ENCODE measurements around the gene PDXK. TPM values are rescaled to one million over a fixed set of nuclear protein-coding genes. Genes with fewer than 3 reads are reported as not detected.

Gene PDXK
- total and polyA plus RNA-seq, 2 experiments from 2014 or later, result 103 to 192 TPM

DNA sequence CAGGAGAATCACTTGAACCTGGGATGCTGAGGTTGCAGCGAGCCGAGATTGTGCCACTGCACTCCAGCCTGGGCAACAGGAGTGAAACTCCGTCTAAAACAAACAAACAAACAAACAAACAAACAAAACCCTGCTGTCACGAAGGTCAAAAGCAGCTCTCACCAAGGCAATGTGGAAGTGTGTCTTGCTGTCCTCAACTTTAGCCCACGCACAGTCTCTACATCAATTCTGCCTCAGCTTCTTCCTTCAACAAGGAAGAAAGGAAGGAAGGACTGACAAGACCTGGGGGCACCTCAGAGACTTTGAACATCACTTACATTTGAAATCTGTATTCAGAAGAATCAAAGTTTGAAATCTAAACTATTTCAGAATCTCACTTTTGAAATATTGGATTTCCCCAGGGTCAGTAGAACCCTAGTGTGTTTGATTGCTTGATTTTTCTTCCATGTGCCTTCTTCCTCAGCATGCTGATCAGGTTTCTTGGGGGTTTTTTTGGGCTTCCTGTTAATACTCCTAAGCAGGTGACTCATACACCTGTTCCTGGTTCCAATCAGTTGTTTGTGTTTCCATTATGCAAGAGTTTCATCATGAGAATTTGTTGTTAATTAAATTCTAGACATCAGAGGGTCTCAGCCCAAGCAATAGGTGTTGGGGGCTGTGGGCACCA is 63.6 kb downstream of the PDXK start:
- WGBS (ENCODE audit: low lambda C conversion rate, missing lambda C conversion rate), result 84% methylated on average over 5 of the region's 5 CpGs
- DNase-seq (ENCODE audit: low spot score), result no peak

GRCh38 chr21:43783098-43783700 is 64.3 kb downstream of the PDXK start:
- no peak overlapping the region for H3K27ac ChIP-seq
- DNase-seq (ENCODE audit: low spot score), result no peak

More for the DNA sequence above, 63.6 kb downstream of the PDXK start:
- Histone ChIP-seq H3K4me3 (no peak overlapping the region), H3K27ac (no peak overlapping the region), H3K4me1 (ENCODE audit: insufficient read depth) (no peaks in the 10 kb centered on the region), H3K79me2 (no peaks in the 10 kb centered on the region), H3K9me3 (ENCODE audit: low read depth) (no peaks in the 10 kb centered on the region), H4K20me1 (ENCODE audit: insufficient read depth, poor library complexity, severe bottlenecking) (no peaks in the 10 kb centered on the region), H3K9me2 (replicated peaks; ENCODE audit: insufficient read depth) (no peaks in the 10 kb centered on the region), H3K4me2 (no peak overlapping the region), H2AFZ (no peak overlapping the region), H3K36me3 (replicated peaks; ENCODE audit: insufficient read depth, low read depth) (no peaks in the 10 kb centered on the region), H3K27me3 (no peaks in the 10 kb centered on the region)
- TF ChIP-seq EZH2phosphoT487 (IDR thresholded peaks at IDR 0.05; ENCODE audit: low read depth, severe bottlenecking, unreplicated experiment) (no peak), EZH2 (IDR thresholded peaks at IDR 0.05; ENCODE audit: borderline replicate concordance) (no peak)
- TF ChIP-seq, protein P1, sequence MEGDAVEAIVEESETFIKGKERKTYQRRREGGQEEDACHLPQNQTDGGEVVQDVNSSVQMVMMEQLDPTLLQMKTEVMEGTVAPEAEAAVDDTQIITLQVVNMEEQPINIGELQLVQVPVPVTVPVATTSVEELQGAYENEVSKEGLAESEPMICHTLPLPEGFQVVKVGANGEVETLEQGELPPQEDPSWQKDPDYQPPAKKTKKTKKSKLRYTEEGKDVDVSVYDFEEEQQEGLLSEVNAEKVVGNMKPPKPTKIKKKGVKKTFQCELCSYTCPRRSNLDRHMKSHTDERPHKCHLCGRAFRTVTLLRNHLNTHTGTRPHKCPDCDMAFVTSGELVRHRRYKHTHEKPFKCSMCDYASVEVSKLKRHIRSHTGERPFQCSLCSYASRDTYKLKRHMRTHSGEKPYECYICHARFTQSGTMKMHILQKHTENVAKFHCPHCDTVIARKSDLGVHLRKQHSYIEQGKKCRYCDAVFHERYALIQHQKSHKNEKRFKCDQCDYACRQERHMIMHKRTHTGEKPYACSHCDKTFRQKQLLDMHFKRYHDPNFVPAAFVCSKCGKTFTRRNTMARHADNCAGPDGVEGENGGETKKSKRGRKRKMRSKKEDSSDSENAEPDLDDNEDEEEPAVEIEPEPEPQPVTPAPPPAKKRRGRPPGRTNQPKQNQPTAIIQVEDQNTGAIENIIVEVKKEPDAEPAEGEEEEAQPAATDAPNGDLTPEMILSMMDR (IDR thresholded peaks at IDR 0.05; ENCODE audit: poor library complexity), result no peak

GRCh38 chr21:43785134-43785533 is 66.2 kb downstream of the PDXK start:
- peaks cover 7% of the 10 kb centered on the region for H3K79me2 ChIP-seq
- H3K9me3 ChIP-seq (ENCODE audit: low read depth), result no peaks in the 10 kb centered on the region
- no peaks in the 10 kb centered on the region for H4K20me1 ChIP-seq (ENCODE audit: insufficient read depth, poor library complexity, severe bottlenecking)
- H2AFZ ChIP-seq, result no peak overlapping the region
- TF ChIP-seq EZH2 (IDR thresholded peaks at IDR 0.05; ENCODE audit: borderline replicate concordance), result no peak
- TF ChIP-seq, protein P1 (IDR thresholded peaks at IDR 0.05; ENCODE audit: poor library complexity), result no peak
- no peak for TF ChIP-seq EZH2phosphoT487 (IDR thresholded peaks at IDR 0.05; ENCODE audit: low read depth, severe bottlenecking, unreplicated experiment)
- H3K9me2 ChIP-seq (replicated peaks; ENCODE audit: insufficient read depth), result no peaks in the 10 kb centered on the region
- WGBS (ENCODE audit: low lambda C conversion rate, missing lambda C conversion rate), result 69% methylated on average over 3 of the region's 3 CpGs
- no peak for DNase-seq (ENCODE audit: low spot score)
- no peak overlapping the region for H3K4me2 ChIP-seq
- H3K27ac ChIP-seq, result no peak overlapping the region
- H3K36me3 ChIP-seq (replicated peaks; ENCODE audit: insufficient read depth, low read depth), result no peaks in the 10 kb centered on the region
- H3K27me3 ChIP-seq, result no peaks in the 10 kb centered on the region
- no peaks in the 10 kb centered on the region for H3K4me1 ChIP-seq (ENCODE audit: insufficient read depth)
- no peak overlapping the region for H3K4me3 ChIP-seq

More at GRCh38 chr21:43783098-43783700, 64.3 kb downstream of the PDXK start:
- no peak overlapping the region for H2AFZ ChIP-seq
- no peaks in the 10 kb centered on the region for H3K4me1 ChIP-seq (ENCODE audit: insufficient read depth)
- H4K20me1 ChIP-seq (ENCODE audit: insufficient read depth, poor library complexity, severe bottlenecking), result no peaks in the 10 kb centered on the region
- no peaks in the 10 kb centered on the region for H3K9me2 ChIP-seq (replicated peaks; ENCODE audit: insufficient read depth)
- H3K27me3 ChIP-seq, result no peaks in the 10 kb centered on the region
- H3K4me2 ChIP-seq, result no peak overlapping the region
- no peaks in the 10 kb centered on the region for H3K36me3 ChIP-seq (replicated peaks; ENCODE audit: insufficient read depth, low read depth)
- H3K79me2 ChIP-seq, result no peaks in the 10 kb centered on the region
- no peaks in the 10 kb centered on the region for H3K9me3 ChIP-seq (ENCODE audit: low read depth)
- TF ChIP-seq, protein P1 (IDR thresholded peaks at IDR 0.05; ENCODE audit: poor library complexity), result no peak
- TF ChIP-seq EZH2 (IDR thresholded peaks at IDR 0.05; ENCODE audit: borderline replicate concordance), result no peak
- TF ChIP-seq EZH2phosphoT487 (IDR thresholded peaks at IDR 0.05; ENCODE audit: low read depth, severe bottlenecking, unreplicated experiment), result no peak
- H3K4me3 ChIP-seq, result no peak overlapping the region
- WGBS (ENCODE audit: low lambda C conversion rate, missing lambda C conversion rate), result 86% methylated on average over 17 of the region's 17 CpGs
